SK-N-MC (cell line): ENCODE results near the gene CARD14.

Experiments
- EZH2 ChIP-seq: fragments of 200-600 bp; sonication (generic); IDR thresholded peaks from one replicate; pipeline ENCODE4 v1.6.1; 2017; ENCODE audit warnings: antibody characterized with exemption
- POLR2AphosphoS5 ChIP-seq: IDR thresholded peaks from 2 replicates; pipeline ENCODE4 v1.6.1; 2012; ENCODE audit warnings: mild to moderate bottlenecking, low read depth, low read length, borderline replicate concordance

DNA sequence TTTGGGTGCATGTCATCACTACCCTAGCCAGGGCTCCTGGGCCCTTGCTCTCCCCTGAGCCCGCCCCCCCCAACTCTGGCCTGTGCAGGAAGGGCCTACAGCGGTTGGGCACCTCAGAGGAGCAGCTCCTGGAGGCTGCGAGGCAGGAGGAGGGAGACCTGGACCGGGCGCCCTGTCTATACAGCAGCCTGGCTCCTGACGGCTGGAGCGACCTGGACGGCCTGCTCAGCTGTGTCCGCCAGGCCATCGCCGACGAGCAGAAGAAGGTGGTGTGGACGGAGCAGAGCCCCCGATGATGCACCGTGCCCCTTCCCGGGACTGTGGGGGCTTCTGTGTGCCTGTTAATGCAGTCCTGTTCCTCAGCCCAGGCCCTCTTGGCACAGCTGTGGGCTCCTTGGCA lies 38.2 kb downstream of the CARD14 start:
- TF ChIP-seq POLR2AphosphoS5 (no peak), EZH2 (no peak)
